NT2/D1 (cell line): ENCODE measurements around the gene YRDC.

Experiments used
- DNase-seq: peaks from one replicate; pipeline ENCODE4 v3.0.0-alpha.2; 2011; ENCODE audit warnings: low read depth, low spot score
- H3K27me3 ChIP-seq: 2 replicates; pipeline ENCODE4 v1.6.0; 2011; ENCODE audit warnings: mild to moderate bottlenecking; ENCODE audit not compliant: insufficient read length, insufficient read depth
- H3K36me3 ChIP-seq: 2 replicates; pipeline ENCODE4 v1.6.1; 2011; ENCODE audit warnings: mild to moderate bottlenecking, low read length, mixed read lengths; ENCODE audit not compliant: insufficient read depth, insufficient read length
- H3K4me1 ChIP-seq: 2 replicates; pipeline ENCODE4 v1.5.1; 2011; ENCODE audit not compliant: insufficient read depth, insufficient read length
- H3K4me3 ChIP-seq: 2 replicates; pipeline ENCODE4 v1.5.1; 2011; ENCODE audit warnings: low read depth; ENCODE audit not compliant: insufficient read length
- H3K9ac ChIP-seq: 2 replicates; pipeline ENCODE4 v1.6.0; 2011; ENCODE audit warnings: low read depth; ENCODE audit not compliant: insufficient read length
- H3K9me3 ChIP-seq: 2 replicates; pipeline ENCODE4 v1.5.1; 2011; ENCODE audit warnings: mild to moderate bottlenecking, low read length; ENCODE audit not compliant: insufficient read depth
- SUZ12 ChIP-seq: IDR thresholded peaks from 2 replicates; pipeline ENCODE4 v1.6.1; 2011; ENCODE audit not compliant: insufficient read length, insufficient read depth; ENCODE audit errors: extremely low read depth
- YY1 ChIP-seq: IDR thresholded peaks from 2 replicates; pipeline ENCODE4 v1.6.1; 2011; ENCODE audit not compliant: insufficient read length, insufficient read depth
- ZNF274 ChIP-seq: IDR thresholded peaks from 2 replicates; pipeline ENCODE4 v1.6.1; 2011; ENCODE audit warnings: mild to moderate bottlenecking, low read depth, low read length

Gene YRDC

DNA sequence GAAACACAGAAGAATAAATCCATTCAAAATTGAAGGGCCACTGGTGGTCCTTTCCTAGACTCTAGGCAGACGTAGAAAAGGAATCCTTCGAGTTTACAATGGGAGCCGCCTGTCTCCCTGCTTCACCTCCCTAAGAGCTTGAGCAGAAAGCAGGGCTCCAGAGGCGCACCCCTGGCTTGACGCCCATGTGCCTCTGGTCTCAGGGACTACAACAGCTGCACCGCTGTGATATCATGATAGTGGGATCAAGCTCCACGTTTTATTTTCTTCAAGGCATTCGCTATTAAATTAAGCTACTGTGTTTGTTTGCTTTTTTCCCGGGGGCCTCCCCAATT lies 821 bp downstream of the YRDC start:
- DNase-seq = no peak
- H3K4me3 ChIP-seq = peak overlapping the region; percentile 97
- peaks cover 79% of the 10 kb centered on the region for H3K36me3 ChIP-seq
- TF ChIP-seq ZNF274 (no peak), YY1 (no peak), SUZ12 (no peak)
- no peaks in the 10 kb centered on the region for H3K27me3 ChIP-seq
- peaks cover 13% of the 10 kb centered on the region for H3K4me1 ChIP-seq
- peak overlapping the region; percentile 99 for H3K9ac ChIP-seq
- H3K9me3 ChIP-seq = no peaks in the 10 kb centered on the region

DNA sequence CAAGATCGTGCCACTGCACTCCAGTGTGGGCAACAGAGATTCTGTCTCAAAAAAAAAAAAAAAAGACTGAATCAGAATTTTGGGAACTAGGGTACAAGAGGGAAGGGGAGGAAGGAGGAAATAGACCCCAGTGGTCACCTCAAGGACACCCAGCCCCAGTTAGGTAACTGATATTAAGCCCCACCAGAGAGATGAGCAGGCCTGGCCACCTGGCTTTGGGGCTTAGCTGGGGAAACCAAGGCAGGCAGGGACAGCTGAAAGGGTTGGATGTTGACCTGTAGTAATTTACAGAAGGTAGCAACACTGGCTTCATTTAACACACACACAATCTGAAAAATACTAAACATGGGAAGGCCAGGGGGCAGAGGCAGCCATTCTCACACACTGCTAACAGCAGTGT lies 5.6 kb downstream of the YRDC start:
- TF ChIP-seq SUZ12 = no peak
- Histone ChIP-seq H3K36me3 (peaks cover 79% of the 10 kb centered on the region), H3K9ac (no peak overlapping the region), H3K9me3 (no peaks in the 10 kb centered on the region), H3K4me3 (no peak overlapping the region), H3K4me1 (peaks cover 8% of the 10 kb centered on the region), H3K27me3 (no peaks in the 10 kb centered on the region)
- DNase-seq = no peak

DNA sequence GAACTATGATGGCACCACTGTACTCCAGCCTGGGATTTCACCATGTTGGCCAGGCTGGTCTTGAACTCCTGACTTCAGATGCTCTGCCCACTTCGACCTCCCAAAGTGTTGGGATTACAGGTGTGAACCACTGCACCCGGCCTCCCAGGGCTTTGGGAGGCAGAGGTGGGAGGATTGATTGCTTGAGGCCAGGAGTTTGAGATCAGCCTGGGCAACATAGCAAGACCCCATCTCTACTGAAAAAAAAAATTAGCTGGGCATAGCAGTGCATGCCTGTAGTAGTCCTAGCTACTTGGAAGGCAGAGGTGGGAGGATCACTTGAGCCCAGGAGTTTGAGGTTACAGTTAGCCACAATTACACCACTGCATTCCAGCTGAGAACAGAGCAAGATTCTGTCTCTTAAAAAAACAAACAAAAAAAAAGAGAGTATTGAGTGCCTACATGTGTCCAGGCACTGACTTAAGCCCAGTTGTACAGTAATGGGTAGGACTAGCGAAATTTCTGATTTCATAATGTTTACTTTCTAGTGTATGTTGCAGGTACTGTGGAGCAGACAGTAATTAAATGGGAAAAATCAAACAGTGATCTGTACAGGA lies 10.2 kb downstream of the YRDC start:
- peaks cover 37% of the 10 kb centered on the region for H3K36me3 ChIP-seq
- TF ChIP-seq YY1 = no peak
- no peak for TF ChIP-seq SUZ12
- TF ChIP-seq ZNF274 = no peak
- no peak overlapping the region for H3K4me3 ChIP-seq

DNA sequence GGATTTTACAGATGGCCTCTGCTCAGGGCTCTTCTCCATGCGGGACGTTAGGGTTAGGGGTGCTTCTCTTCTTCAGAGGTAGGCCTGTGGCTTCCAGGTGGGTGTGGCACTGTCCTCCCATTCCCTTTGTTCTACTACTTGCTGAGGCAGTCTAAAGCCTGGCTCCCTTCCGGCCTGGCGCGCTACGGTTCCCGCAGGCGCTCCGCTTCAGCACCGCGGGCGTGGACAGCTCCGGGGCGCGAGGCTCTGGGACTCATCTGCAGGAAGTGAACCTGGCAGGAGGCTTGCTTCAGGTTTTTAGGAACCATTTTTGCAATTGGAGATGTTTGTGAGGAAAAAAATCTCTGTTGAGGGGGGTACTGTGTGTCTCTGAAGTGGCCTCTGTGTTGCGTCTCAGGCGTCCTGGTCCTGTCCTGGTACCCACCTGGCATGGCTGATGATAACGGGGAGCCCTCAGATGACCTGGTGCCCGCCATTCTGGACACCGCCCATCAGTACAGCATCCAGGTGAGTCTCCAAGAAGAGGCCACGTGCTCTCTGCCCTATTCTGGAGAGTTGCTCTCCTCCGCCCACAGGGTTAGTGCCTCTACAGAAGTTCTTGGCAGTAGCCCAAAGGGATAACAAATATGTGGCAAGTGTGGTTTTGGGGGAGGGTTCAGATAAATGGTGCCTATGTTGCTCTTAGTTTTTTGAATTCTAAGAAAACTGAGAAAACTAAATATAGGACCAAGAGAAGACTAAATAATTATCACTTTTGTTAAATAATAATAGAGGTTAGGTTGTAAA lies 12.5 kb downstream of the YRDC start:
- TF ChIP-seq ZNF274 = no peak
- H3K4me3 ChIP-seq = no peak overlapping the region
- no peak overlapping the region for H3K9ac ChIP-seq
- H3K9me3 ChIP-seq = no peaks in the 10 kb centered on the region
- peaks cover 10% of the 10 kb centered on the region for H3K4me1 ChIP-seq
- H3K27me3 ChIP-seq = peaks cover 48% of the 10 kb centered on the region
- peaks cover 18% of the 10 kb centered on the region for H3K36me3 ChIP-seq
- DNase-seq = peak; percentile 85

More for the DNA sequence above, 10.2 kb downstream of the YRDC start:
- no peak overlapping the region for H3K9ac ChIP-seq
- peaks cover 27% of the 10 kb centered on the region for H3K27me3 ChIP-seq
- no peak for DNase-seq
- no peaks in the 10 kb centered on the region for H3K9me3 ChIP-seq
- peaks cover 12% of the 10 kb centered on the region for H3K4me1 ChIP-seq

DNA sequence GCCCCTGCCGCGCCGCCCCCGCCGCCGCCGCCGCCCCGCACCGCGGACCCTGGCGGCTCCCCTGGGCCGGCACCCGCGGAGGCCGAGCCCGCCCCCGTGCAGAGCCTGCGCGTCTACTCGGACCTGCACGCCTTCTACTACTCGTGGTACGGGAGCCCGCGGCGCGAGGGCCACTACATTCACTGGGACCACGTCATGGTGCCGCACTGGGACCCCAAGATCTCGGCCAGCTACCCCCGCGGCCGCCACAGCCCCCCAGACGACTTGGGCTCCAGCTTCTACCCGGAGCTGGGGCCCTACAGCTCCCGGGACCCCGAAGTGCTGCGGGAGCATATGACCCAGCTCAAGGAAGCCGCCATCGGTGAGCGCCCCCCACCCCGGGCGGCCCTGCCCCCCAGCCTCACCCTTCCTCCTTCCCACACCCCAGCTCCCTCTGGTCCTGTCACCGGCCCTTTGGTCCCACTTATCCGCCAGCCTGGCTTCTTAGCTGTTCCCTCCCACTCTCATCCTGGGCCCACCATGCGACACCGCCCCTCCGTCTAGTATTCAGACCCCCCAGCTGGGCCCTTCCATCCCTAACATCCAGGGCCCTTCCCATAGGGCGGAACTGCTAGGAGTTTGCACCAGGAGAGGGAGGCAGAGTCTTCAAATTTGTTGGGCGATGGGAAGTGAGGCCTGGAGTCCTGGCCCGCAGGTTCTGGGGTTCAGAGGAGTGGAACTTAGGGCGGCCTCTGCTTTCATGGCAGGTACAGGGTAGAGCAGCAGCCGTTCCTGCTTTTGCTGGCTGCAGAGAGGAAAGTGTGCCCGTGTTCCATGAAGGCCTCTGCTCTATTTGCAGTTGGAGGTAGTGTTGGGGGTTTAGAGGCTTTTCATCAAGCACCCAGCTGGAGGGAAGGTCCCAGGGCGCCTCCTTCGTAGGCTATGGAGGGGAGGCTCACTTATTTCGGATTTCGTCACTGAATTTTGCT lies 13.4 kb downstream of the YRDC start:
- Histone ChIP-seq H3K4me1 (peaks cover 10% of the 10 kb centered on the region), H3K27me3 (peaks cover 53% of the 10 kb centered on the region), H3K9ac (peak overlapping the region; percentile 44), H3K9me3 (no peaks in the 10 kb centered on the region), H3K4me3 (peak overlapping the region; percentile 72), H3K36me3 (peaks cover 10% of the 10 kb centered on the region)
- DNase-seq = no peak
- TF ChIP-seq ZNF274 (no peak), YY1 (no peak), SUZ12 (no peak)

DNA sequence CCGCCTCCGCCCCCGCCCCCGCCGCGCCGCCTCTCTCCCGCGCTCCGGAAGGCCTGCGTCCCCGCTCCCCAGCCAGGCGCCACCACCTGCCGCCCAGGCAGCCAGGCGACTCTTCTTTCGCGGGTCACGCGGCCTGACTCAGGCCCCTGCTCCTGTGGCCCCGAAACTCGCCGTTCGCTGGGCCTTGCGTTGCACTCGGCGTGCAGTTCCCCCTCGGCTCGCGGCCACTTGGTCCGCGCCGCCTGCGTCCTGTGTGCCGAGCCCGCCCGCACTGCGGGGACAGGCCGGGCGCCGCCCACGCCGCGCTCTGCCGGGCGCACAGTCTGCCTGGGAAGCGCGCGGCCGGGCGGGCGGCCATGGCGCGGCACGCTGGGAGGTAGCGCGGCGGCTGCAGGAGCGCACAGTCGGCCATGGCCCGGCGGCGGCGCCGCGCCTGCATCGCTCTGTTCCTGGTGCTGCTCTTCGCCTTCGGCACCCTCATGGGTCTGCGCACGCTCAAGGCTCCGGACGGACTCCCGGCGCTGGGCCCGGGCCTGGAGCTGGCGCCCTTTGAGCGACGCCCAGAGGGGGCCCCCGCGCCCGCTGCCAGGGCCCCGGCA lies 14.1 kb downstream of the YRDC start, which contains the start of gene MANEAL:
MANEAL (plus strand) TSS at position 75 of the 599 bp plus-strand sequence; CDS start at position 411, 336 bp downstream.
- no peak for DNase-seq
- peak within 1 kb of the TSS; percentile 93 for H3K9ac ChIP-seq

More for the DNA sequence above, 14.1 kb downstream of the YRDC start, which contains the start of gene MANEAL:
- H3K4me1 ChIP-seq = peaks cover 10% of the 10 kb centered on the region
- peak within 1 kb of the TSS; percentile 72 for H3K4me3 ChIP-seq
- TF ChIP-seq SUZ12 = no peak
- TF ChIP-seq YY1 = peak; percentile 31
- peaks cover 53% of the 10 kb centered on the region for H3K27me3 ChIP-seq
- H3K9me3 ChIP-seq = no peaks in the 10 kb centered on the region
- peaks cover 5% of the 10 kb centered on the region for H3K36me3 ChIP-seq
